NCI-H146 treated with DMSO at 0.1 percent for 48 hours (cell line): ENCODE measurements around the gene CBY2.
"Not testable (repeated sequence)": the region's sequence is repeated elsewhere in the genome, so short reads cannot be mapped to it uniquely, and the experiment has no call there.

Experiments
- DNase-seq: peaks from one replicate; lab custom pipeline; 2025; ENCODE audit not compliant: unreplicated experiment; lab: John Stamatoyannopoulos, UW

CBY2 gene, protein sequence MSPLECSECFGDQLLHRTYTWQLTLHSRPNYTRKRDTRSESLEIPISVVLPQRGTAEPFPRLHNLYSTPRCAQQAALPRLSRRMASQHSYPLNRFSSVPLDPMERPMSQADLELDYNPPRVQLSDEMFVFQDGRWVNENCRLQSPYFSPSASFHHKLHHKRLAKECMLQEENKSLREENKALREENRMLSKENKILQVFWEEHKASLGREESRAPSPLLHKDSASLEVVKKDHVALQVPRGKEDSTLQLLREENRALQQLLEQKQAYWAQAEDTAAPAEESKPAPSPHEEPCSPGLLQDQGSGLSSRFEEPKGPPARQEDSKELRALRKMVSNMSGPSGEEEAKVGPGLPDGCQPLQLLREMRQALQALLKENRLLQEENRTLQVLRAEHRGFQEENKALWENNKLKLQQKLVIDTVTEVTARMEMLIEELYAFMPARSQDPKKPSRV

GRCh38 chr13:45702088-45702487 lies at the start of gene CBY2:
CBY2 (plus strand) TSS chr13:45702320; CDS start chr13:45702391, 71 bp downstream.
- no peak for DNase-seq

DNA sequence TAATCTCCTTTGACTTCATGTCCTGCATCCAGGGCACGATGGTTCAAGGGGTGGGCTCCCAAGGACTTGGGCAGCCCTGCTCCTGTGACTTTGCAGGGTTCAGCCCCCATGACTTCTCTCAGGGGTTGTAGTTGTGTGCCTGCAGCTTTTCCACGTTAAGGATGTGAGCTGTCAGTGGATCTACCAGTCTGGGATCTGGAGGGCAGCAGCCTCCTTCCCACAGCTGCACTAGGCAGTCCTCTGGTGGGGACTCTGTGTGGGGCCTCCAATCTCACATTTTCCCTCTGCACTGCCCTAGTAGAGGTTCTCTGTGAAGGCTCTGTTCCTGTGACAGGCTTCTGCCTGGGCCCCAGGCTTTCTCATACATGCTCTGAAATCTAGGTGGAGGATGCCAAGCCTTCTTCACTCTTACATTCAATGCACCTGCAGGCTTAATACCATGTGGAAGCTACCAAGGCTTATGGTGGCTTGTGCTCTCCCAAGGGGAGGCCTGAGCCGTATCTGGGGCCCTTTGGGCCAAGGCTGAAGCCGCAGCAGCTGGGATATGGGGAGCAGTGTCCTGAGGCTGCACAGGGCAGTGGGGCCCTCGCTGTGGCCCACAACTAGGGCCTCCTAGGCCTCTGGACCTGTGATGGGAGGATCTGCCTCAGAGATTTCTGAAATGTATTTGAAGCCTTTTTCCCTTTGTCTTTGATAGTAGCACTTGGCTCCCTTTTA lies 47.3 kb upstream of the CBY2 start:
- DNase-seq = no peak

- DNase-seq = no peak
These were observed 43.4 kb upstream of the CBY2 start for GRCh38 chr13:45658586-45659235.

- no peak for DNase-seq
These were observed 42.6 kb upstream of the CBY2 start for GRCh38 chr13:45659536-45659935.

GRCh38 chr13:45660458-45660857 lies 41.7 kb upstream of the CBY2 start:
- not testable (repeated sequence) for DNase-seq

GRCh38 chr13:45662162-45662561 lies 40.0 kb upstream of the CBY2 start:
- no peak for DNase-seq

DNA sequence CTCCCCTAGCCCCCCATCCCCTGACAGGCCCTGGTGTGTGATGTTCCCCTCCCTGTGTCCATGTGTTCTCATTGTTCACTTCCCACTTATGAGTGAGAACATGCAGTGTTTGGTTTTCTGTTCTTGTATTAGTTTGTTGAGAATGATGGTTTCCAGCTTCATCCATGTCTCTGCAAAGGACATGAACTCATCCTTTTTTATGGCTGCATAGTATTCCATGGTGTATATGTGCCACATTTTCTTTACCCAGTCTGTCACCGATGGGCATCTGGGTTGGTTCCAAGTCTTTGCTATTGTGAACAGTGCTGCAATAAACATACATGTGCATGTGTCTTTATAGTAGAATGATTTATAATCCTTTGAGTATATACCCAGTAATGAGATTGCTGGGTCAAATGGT lies 39.2 kb upstream of the CBY2 start:
- not testable (repeated sequence) for DNase-seq

DNA sequence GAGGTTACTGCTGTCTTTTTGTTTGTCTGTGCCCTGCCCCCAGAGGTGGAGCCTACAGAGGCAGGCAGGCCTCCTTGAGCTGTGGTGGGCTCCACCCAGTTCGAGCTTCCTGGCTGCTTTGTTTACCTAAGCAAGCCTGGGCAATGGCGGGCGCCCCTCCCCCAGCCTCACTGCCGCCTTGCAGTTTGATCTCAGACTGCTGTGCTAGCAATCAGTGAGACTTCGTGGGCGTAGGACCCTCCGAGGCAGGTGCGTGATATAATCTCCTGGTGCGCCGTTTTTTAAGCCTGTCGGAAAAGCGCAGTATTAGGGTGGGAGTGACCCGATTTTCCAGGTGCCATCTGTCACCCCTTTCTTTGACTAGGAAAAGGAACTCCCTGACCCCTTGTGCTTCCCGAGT lies 32.5 kb upstream of the CBY2 start:
- not testable (repeated sequence) for DNase-seq

- peak; percentile 7 for DNase-seq
These were observed 31.8 kb upstream of the CBY2 start for GRCh38 chr13:45670189-45670885.

DNA sequence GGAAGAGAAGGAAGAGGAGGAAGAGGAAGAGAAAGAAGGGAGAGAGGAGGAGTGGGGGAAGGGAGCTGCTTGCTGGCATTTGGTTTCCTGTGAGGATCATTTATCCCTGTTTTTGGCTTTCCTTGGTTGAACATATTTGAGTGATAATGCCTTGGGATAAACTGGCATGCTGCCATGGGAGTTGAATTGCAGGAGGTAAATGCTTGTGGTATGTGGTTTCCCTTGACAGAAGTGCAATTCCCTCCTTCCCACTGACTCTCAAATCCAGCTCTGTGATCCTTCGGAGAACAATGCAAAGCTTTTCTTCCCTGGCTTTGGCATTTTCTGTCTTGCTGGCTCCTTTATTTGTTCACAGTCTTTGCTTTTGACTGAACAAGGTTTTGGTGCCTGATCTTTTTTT lies 27.2 kb upstream of the CBY2 start:
- no peak for DNase-seq

DNA sequence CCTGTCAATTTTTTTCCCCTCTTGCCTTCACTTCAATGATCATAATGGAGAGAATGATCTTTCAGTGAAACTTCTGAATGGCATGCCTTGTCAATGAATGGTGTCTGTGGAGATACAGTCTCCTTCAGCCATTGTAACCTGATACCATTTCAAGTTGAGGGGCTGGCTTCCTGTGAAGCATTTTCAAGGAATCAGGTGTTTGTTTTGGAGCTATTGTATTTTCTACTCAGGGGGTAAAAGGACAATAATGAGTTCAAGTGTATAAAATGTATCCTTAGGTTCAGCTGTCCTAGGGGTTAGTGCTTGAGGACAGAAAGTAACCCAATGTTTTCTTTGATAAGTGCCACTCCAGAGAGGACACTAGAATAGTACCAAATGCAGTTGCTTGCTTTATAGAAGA lies 23.8 kb upstream of the CBY2 start:
- DNase-seq = peak; percentile 28

DNA sequence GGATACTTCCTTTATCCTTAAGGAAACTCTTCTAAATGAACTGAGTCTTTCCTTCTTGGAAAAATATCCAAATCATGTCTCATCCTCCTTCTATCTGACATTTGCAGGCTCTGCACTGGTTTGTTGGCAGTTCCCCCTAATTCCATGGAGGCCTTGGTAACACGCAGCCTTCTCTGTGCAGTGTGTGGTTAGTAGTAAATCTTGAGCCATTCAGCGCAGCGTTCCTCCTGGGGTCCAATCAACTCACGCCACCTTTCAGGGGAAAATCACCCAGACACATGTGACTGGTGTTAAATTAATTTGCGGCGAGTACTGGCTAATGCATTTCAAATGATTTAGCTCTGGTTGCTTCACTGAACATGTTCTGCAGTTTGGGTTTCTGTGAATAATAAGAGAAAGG lies 21.0 kb upstream of the CBY2 start:
- DNase-seq = no peak

DNA sequence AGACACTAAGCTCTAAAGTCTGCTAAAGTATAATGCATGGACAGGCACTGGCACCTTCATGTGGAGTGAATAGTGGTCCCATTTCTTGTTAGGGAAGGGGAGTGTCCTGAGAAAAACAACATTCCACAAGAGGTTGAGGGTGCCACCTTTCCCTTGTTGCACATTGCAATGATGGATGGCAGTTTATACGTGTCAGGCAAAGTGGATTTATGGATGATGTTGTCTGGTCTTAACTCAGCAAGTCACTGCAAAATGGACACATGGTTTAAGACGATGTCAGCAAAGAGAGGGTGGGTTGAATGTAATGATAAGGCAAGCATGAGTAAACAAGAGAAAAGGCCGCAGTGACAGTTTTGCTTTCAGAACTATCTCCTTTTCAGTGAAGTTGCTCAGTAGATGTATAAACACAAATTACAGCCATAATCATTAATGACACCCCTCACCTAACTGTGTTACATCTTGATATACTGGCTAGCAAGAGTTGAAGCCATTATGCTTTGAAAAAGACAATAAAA lies 19.6 kb upstream of the CBY2 start:
- no peak for DNase-seq

DNA sequence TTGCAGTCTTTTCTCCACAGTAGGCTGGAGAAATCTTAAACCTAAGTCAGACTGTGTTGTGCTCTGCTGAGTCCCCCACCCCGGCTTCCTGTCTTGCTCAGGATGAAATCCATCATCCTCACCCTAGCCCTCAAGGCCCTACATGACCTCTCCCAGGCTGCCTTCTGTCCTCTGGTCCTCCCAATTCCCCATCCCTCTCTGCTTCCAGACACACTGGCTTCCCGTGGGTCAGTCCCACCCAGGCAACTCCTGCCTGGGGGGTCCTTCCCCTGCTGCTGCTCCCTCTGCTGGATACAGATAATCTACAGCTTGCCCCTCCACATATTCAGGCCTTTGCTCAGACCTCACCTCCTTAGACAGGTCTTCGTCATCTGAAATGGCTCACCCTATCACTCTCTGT lies 18.4 kb upstream of the CBY2 start:
- DNase-seq = no peak

GRCh38 chr13:45688577-45688976 lies 13.5 kb upstream of the CBY2 start:
- no peak for DNase-seq

GRCh38 chr13:45690636-45691035 lies 11.5 kb upstream of the CBY2 start:
- DNase-seq = no peak

- no peak for DNase-seq
These were observed 10.9 kb upstream of the CBY2 start for GRCh38 chr13:45691251-45691650.

- no peak for DNase-seq
These were observed 10.5 kb upstream of the CBY2 start for GRCh38 chr13:45691667-45692066.

- no peak for DNase-seq
These were observed 6.9 kb upstream of the CBY2 start for GRCh38 chr13:45695198-45695730.

- DNase-seq = no peak
These were observed 5.4 kb upstream of the CBY2 start for GRCh38 chr13:45696610-45697226.
